ENCODE data around the gene TTC28. TPM values are rescaled to one million over a fixed set of nuclear protein-coding genes. Genes with fewer than 3 reads are reported as not detected.
A peak's percentile ranks its signal among the peaks of the same experiment; 100 is the strongest.
"Not testable (repeated sequence)": the region's sequence is repeated elsewhere in the genome, so short reads cannot be mapped to it uniquely, and the experiment has no call there.

The TTC28 gene
- total RNA-seq, 4 donors from 2014 or later = 35.6 to 42.6 (median 36.9) TPM

DNA sequence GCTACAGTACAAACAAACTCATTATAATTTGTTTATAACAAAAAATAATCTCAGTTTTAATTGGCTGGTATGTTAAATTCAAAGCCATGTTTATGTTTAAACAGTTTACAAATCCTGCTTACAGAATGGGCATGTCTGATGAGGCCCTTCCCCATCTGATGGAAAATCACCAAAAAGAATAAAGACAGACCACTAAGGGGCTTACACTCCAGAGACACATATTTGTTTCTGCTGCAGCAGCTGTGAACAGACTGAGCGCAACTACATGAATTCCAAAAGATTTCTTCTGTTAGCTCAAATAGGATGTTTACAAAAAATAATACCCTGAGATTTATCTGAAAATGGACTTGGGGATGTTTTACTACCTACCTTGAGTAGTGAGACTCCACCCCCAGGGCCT, 585.9 kb downstream of the TTC28 start:
- intact Hi-C loops (cut with DNase I) = no loop called here
- Histone ChIP-seq H3K36me3 (peaks cover 9 to 63% (median 34%) of the 10 kb centered on the region in 4 donors), H3K4me1 (no peaks in the 10 kb centered on the region), H3K27me3 (no peaks in the 10 kb centered on the region), H3K27ac (replicated peaks in 1 of 4) (no peak overlapping the region), H3K9me3 (no peaks in the 10 kb centered on the region), H3K4me3 (no peak overlapping the region)
- DNase-seq (ENCODE audit: extremely low spot score) = peak; percentile 57
- WGBS = 100% methylated on average over 1 of the region's 1 CpG
- no peak for TF ChIP-seq EP300 (IDR thresholded peaks at IDR 0.05)
- TF ChIP-seq POLR2AphosphoS5 (IDR thresholded peaks at IDR 0.05) = no peak
- TF ChIP-seq, protein P1, sequence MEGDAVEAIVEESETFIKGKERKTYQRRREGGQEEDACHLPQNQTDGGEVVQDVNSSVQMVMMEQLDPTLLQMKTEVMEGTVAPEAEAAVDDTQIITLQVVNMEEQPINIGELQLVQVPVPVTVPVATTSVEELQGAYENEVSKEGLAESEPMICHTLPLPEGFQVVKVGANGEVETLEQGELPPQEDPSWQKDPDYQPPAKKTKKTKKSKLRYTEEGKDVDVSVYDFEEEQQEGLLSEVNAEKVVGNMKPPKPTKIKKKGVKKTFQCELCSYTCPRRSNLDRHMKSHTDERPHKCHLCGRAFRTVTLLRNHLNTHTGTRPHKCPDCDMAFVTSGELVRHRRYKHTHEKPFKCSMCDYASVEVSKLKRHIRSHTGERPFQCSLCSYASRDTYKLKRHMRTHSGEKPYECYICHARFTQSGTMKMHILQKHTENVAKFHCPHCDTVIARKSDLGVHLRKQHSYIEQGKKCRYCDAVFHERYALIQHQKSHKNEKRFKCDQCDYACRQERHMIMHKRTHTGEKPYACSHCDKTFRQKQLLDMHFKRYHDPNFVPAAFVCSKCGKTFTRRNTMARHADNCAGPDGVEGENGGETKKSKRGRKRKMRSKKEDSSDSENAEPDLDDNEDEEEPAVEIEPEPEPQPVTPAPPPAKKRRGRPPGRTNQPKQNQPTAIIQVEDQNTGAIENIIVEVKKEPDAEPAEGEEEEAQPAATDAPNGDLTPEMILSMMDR (IDR thresholded peaks at IDR 0.05) = no peak
- TF ChIP-seq POLR2A (IDR thresholded peaks at IDR 0.05; ENCODE audit: low read depth) = no peak

DNA sequence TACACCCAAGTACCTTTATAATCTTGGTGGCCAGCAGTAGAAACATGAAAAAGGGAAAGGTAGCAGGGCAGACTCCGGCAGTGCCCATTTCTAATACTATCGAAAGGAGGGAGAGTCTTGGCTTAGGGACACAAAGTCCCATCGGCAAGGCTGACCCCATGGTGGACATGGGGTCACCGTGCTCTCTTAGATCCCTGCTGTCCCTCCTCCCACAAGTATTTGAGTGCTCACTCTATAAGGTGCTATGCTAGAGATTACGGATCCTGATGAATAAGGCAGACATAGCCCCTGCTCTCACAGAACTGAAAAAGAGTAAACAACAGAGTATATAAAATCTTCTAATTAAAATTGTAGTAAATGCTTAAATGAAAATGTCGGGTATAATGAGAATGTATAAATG, 588.2 kb downstream of the TTC28 start:
- intact Hi-C loops (cut with DNase I) = no loop called here
- TF ChIP-seq, protein P1 (IDR thresholded peaks at IDR 0.05) = no peak
- TF ChIP-seq POLR2A (IDR thresholded peaks at IDR 0.05; ENCODE audit: low read depth) = no peak
- TF ChIP-seq POLR2AphosphoS5 (IDR thresholded peaks at IDR 0.05) = no peak
- no peak for TF ChIP-seq EP300 (IDR thresholded peaks at IDR 0.05)
- over 99% methylated on average over 6 of the region's 6 CpGs for WGBS
- Histone ChIP-seq H3K27ac (replicated peaks in 1 of 4) (no peak overlapping the region), H3K36me3 (peaks cover 5 to 49% (median 23%) of the 10 kb centered on the region in 4 donors), H3K9me3 (no peaks in the 10 kb centered on the region), H3K4me3 (no peak overlapping the region), H3K27me3 (no peaks in the 10 kb centered on the region), H3K4me1 (no peaks in the 10 kb centered on the region)
- peak; percentile 75 for DNase-seq (ENCODE audit: extremely low spot score)

- H3K36me3 ChIP-seq = peaks cover 0 to 32% (median 19%) of the 10 kb centered on the region in 4 donors
- H3K9me3 ChIP-seq; intact Hi-C loops (cut with DNase I); H3K4me1 ChIP-seq; DNase-seq (ENCODE audit: extremely low spot score); H3K4me3 ChIP-seq; H3K27me3 ChIP-seq; H3K27ac ChIP-seq (replicated peaks in 1 of 4): not testable (repeated sequence)
- 94% methylated on average over 5 of the region's 5 CpGs for whole genome bisulfite sequencing
Measured at GRCh38 chr22:28089541-28089940, 590.1 kb downstream of the TTC28 start.

DNA sequence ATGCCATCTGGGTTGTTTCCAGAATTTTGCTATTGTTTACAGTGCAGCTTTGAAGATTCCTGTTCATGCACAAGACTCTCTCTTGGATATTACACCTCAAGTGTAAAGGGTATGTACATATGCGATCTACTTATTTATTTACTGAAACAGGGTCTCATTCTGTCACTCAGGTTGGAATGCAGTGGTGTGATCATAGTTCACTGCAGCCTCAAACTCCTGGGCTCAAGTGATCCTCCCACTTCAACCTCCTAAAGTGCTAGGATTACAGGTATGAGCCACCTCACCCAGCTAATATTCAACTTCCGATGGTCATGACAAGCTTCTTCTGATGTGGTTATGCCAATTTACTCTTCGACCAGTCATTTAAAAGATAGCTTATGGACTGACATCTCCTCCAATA, 602.5 kb downstream of the TTC28 start:
- no peaks in the 10 kb centered on the region for H3K9me3 ChIP-seq
- intact Hi-C loops (cut with DNase I) = no loop called here
- no peaks in the 10 kb centered on the region for H3K27me3 ChIP-seq
- TF ChIP-seq, protein P1 (IDR thresholded peaks at IDR 0.05) = no peak
- TF ChIP-seq EP300 (IDR thresholded peaks at IDR 0.05) = no peak
- no peak for TF ChIP-seq POLR2A (IDR thresholded peaks at IDR 0.05; ENCODE audit: low read depth)
- no peak for TF ChIP-seq POLR2AphosphoS5 (IDR thresholded peaks at IDR 0.05)
- DNase-seq (ENCODE audit: extremely low spot score) = no peak
- whole genome bisulfite sequencing = 95% methylated on average over 3 of the region's 3 CpGs
- peaks cover 14 to 16% (median 15%) of the 10 kb centered on the region in 4 donors for H3K4me1 ChIP-seq
- H3K36me3 ChIP-seq = peaks cover 0 to 5% (median 0%) of the 10 kb centered on the region in 4 donors
- no peak overlapping the region for H3K27ac ChIP-seq (replicated peaks in 1 of 4)
- H3K4me3 ChIP-seq = no peak overlapping the region

GRCh38 chr22:28075358-28075981, 604.2 kb downstream of the TTC28 start:
- no peak for DNase-seq (ENCODE audit: extremely low spot score)
- no peaks in the 10 kb centered on the region for H3K9me3 ChIP-seq
- no peaks in the 10 kb centered on the region for H3K27me3 ChIP-seq
- H3K4me1 ChIP-seq = peaks cover 14 to 16% (median 15%) of the 10 kb centered on the region in 4 donors
- WGBS = 59% methylated on average over 6 of the region's 6 CpGs
- no peak overlapping the region for H3K27ac ChIP-seq (replicated peaks in 1 of 4)
- no peak overlapping the region for H3K4me3 ChIP-seq
- intact Hi-C loops (cut with DNase I) = no loop called here
- TF ChIP-seq, protein P1 (IDR thresholded peaks at IDR 0.05) = no peak
- TF ChIP-seq POLR2A (IDR thresholded peaks at IDR 0.05; ENCODE audit: low read depth) (no peak), EP300 (IDR thresholded peaks at IDR 0.05) (no peak), POLR2AphosphoS5 (IDR thresholded peaks at IDR 0.05) (no peak)
- peaks cover 0 to 7% (median 0%) of the 10 kb centered on the region in 4 donors for H3K36me3 ChIP-seq

Data from esophagus muscularis mucosa (tissue), 4 donors.